ENCODE results near the gene STOX1.
"Not testable (repeated sequence)": the region's sequence is repeated elsewhere in the genome, so short reads cannot be mapped to it uniquely, and the experiment has no call there.

Gene STOX1

GRCh38 chr10:68826764-68827591 is at the start of gene STOX1:
STOX1 (plus strand) TSS chr10:68827531; CDS start chr10:68827624, 93 bp downstream.
- peak; percentile 59 for DNase-seq

- DNase-seq, result no peak
Measured at GRCh38 chr10:68781613-68782574, 45.4 kb upstream of the STOX1 start.

GRCh38 chr10:68784476-68784875 is 42.9 kb upstream of the STOX1 start:
- DNase-seq, result no peak

GRCh38 chr10:68787813-68788212 is 39.5 kb upstream of the STOX1 start:
- DNase-seq, result no peak

GRCh38 chr10:68790476-68790875 is 36.9 kb upstream of the STOX1 start:
- no peak for DNase-seq

- DNase-seq, result no peak
Measured at GRCh38 chr10:68792115-68792514, 35.2 kb upstream of the STOX1 start.

- DNase-seq, result no peak
Measured at GRCh38 chr10:68795886-68796532, 31.3 kb upstream of the STOX1 start.

GRCh38 chr10:68796605-68797004 is 30.7 kb upstream of the STOX1 start:
- DNase-seq, result no peak

- no peak for DNase-seq
Measured at GRCh38 chr10:68800211-68800610, 27.1 kb upstream of the STOX1 start.

GRCh38 chr10:68804692-68805091 is 22.6 kb upstream of the STOX1 start:
- DNase-seq, result no peak

- DNase-seq, result not testable (repeated sequence)
Measured at GRCh38 chr10:68810830-68811229, 16.5 kb upstream of the STOX1 start.

- no peak for DNase-seq
Measured at GRCh38 chr10:68811314-68812009, 15.9 kb upstream of the STOX1 start.

- DNase-seq, result no peak
Measured at GRCh38 chr10:68812420-68812819, 14.9 kb upstream of the STOX1 start.

GRCh38 chr10:68813559-68813958 is 13.8 kb upstream of the STOX1 start:
- no peak for DNase-seq

GRCh38 chr10:68816796-68817412 is 10.4 kb upstream of the STOX1 start:
- DNase-seq, result no peak

GRCh38 chr10:68820359-68820758 is 7.0 kb upstream of the STOX1 start:
- DNase-seq, result not testable (repeated sequence)

- not testable (repeated sequence) for DNase-seq
Measured at GRCh38 chr10:68822626-68823025, 4.7 kb upstream of the STOX1 start.

GRCh38 chr10:68827592-68827959 is 245 bp downstream of the STOX1 start:
- DNase-seq, result not testable (repeated sequence)

- not testable (repeated sequence) for DNase-seq
Measured at GRCh38 chr10:68828083-68828601, 811 bp downstream of the STOX1 start.

GRCh38 chr10:68828833-68829232 is 1.5 kb downstream of the STOX1 start:
- DNase-seq, result no peak

GRCh38 chr10:68829521-68829920 is 2.2 kb downstream of the STOX1 start:
- no peak for DNase-seq

- no peak for DNase-seq
Measured at GRCh38 chr10:68829952-68830351, 2.6 kb downstream of the STOX1 start.
